ENCODE data around the gene KLF15.
A peak's percentile ranks its signal among the peaks of the same experiment; 100 is the strongest.

The KLF15 gene

GRCh38 chr3:126357295-126358037 is at the start of gene KLF15:
Gene KLF15 (minus strand): TSS chr3:126357408. CDS start chr3:126352922, 4,486 bp downstream.
- peak; percentile 15 for DNase-seq (ENCODE audit: low read depth)

- DNase-seq (ENCODE audit: low read depth), result no peak
Measured at GRCh38 chr3:126406389-126407296, 49.4 kb upstream of the KLF15 start.

DNA sequence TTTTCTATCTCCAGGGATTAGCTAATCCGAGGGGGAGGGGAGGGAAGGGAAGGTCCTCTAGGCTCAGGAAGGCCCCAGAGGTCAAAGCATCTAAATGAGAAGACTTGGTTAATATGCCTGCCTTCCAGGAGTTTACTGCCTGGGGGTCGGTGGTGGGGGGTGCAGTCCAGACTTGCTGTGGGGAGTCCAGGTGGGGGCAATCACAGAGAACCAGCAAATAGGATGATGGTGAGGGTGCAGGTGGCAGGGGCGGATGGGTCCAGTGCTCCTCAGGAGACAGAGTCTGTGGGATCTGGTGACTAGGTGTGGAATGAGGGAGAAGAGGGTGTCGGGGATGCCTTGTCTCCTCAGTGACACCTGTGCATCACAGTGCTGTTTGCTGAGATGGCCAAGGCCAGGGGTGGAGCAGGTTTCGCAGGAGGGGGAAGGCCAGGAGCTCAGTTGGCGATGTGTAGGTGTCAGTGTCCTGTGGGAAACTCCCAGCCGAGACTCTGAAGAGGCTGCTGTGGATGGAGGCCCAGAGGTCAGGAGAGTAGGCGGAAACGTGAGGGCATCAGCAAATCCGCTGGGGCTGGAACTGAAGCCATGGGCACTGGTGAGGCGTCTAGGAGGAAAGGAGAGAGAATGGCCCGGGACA is 45.6 kb upstream of the KLF15 start:
- no peak for DNase-seq (ENCODE audit: low read depth)

GRCh38 chr3:126402178-126402577 is 45.0 kb upstream of the KLF15 start:
- DNase-seq (ENCODE audit: low read depth), result no peak

DNA sequence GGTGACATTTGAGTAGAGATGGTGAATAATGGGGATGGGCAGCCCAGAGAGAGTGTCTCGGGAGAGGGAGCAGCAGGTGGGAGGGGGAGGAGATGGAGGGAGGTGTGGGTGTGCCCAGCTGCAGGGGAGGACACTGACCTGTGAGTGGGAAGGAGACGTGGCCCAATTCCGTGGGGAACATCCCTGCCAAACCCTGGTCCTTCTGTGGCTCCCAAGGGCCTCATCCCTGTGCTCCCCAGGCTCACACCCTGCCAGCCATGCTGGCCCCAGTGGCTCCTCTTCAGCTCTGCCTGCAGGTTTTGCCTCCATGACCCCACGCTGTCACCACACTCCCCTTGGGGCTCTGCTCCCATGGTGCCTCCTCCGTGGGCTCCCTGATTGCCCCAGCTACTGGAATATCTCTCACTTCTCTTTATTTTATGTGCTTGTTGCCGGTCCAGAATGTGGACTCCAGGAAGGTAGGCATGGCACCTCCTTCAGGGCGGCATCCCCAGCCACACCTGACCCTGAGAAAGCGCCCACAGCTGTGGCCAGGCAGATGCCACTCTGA is 44.5 kb upstream of the KLF15 start:
- DNase-seq (ENCODE audit: low read depth), result no peak

- DNase-seq (ENCODE audit: low read depth), result no peak
Measured at GRCh38 chr3:126399756-126400155, 42.5 kb upstream of the KLF15 start.

DNA sequence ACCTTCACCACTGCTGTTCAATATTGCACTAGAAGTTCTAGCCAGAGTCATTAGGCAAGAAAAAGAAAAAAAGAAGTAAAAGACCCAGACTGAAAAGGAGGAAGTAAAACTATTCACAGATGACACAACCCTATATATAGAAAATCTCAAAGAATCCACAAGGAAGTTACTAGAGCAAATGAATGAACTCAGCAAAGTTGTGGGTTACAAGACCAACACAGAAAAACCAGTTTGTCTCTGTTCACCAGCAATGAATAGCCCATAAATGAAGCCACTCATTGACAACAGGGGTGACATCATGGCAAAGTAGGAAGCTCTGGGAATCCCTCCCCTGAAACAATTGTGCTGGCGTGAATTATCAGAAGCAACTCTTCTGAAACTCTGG is 42.1 kb upstream of the KLF15 start:
- no peak for DNase-seq (ENCODE audit: low read depth)

DNA sequence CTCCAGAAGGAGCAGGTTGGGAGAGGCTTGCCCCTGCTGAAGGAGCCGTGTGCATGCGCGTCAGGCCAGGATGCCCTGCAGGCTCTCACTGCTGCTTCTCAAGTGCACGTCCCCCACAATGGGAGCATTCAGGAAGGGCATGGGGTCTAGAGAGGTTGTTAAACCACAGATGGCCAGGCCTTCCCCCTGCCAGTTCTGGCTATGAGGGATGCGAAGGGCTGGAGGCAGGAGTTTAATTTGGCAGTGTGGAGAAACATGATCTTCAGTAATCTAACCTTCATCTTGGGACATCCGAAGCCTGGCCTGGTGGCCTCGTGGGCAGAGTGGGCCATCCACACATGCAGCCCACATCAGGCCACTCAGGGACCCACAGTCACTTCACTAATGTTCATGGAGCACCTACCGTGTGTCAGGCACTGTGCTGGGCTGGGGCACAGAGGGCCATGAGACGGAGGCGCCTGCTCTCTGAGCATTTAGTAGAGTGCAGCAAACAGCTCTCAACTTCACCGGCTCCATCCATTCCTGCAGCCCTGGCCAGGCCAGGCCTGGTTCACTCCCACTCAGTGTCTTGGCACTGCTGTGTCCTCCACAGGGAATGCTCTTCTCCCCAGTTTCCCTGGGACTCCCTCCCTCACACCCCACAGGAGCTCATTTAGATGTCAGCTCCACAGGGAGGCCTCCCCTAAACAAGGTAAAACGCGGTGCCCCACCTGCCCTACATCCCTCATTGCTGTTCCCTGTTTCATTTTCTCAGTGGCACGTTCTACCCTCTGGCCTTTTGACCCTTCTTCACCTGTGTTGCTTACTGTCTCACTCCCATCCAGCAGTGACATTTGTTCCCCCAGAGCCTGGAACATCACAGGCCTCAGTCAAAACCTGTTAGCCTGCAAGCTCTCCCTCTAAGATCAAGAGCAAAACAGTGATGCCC is 41.5 kb upstream of the KLF15 start:
- DNase-seq (ENCODE audit: low read depth), result no peak

- no peak for DNase-seq (ENCODE audit: low read depth)
Measured at GRCh38 chr3:126397610-126398422, 40.6 kb upstream of the KLF15 start.

DNA sequence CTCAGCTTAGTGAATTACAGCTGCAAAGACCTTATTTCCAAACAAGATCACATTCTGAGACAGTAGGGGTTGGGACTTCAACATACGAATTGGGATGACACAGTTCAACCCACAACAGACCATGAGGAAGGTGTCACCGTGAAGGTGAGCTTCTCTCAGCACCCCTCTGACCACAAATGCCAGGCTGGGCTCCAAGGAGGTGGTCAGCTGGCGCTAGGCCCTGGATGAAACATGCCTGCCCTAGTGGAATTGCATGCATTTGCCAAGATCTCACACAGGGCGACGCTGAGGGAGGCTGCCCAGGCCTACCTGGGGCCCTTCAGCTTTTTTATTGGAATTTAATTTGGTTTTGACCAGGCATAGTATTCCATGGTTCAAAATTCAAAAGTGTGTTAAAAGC is 39.3 kb upstream of the KLF15 start:
- no peak for DNase-seq (ENCODE audit: low read depth)

DNA sequence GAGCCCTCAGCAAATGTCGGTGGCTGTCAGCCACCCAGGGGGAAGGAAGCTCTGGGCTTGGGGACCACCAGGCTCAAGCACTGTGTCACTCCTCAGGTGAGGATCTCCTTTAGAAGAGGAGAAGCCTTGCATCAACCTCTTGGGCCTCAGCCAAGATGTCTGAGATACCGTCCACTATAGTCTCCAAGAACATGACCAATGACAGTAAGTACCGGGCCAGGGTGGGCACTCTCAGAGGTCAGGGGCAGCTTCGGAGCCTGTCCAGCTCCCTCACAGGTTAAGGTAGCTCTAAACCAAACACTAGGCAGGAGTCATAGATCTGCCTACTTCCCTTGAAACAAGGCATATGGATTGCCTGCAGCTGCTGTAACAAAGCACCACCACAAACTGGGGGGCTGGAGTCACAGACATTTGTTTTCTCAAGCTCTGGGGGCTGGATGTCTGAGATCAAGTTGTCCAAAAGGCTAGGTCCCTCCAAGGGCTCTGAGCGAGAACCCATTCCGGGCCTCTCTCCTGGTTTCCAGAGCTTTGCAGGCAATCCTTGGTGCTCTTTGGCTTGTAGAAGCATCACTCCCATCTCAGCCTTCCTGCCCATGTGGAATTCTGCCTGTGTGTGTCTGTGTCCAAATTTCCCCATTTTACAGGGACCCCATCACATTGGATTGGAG is 38.8 kb upstream of the KLF15 start:
- no peak for DNase-seq (ENCODE audit: low read depth)

GRCh38 chr3:126394977-126395321 is 37.7 kb upstream of the KLF15 start:
- DNase-seq (ENCODE audit: low read depth), result no peak

DNA sequence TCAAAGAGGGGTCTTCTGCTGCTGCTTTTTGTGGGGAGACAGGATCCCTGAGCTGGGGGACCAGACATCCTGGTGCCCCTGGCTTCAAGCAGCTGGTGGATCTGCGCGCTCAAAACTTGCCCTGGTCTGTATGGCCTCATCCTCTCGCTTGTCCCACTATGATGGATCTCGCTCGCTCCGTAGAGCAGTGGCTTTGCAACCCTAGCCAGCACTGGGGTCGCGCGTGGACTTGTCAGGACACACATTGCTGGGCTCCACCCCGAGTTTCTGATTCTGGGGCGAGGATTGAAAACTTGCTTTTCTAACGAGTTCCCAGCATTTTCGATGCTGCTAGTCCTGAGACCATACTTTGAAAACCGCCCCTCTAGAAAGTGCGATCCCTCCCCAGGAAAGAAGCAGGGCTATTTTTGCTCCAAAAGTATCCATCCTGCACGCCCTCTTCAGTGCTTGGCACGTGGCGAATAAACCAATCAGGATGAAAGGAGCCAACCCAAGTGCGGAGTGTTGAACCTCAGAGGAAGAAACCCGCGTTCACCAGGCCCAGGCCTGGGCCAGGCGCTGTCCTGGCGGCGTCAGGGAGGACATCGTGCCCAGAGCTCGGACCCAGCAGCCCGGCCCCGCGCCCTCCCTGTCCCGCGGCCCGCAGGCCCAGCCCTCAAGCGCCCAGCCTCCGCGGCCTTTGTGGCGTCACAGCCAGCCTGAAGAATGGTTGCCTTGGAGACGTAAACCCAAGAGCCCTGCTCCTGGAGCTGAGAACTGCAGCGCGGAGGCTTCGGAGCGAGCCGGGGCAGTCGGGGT is 37.2 kb upstream of the KLF15 start, which contains the start of gene CFAP100:
Gene CFAP100 (plus strand): TSS at position 731 of the 798 bp plus-strand sequence. CDS start 1,092 bp downstream, outside the sequence.
- DNase-seq (ENCODE audit: low read depth), result no peak

DNA sequence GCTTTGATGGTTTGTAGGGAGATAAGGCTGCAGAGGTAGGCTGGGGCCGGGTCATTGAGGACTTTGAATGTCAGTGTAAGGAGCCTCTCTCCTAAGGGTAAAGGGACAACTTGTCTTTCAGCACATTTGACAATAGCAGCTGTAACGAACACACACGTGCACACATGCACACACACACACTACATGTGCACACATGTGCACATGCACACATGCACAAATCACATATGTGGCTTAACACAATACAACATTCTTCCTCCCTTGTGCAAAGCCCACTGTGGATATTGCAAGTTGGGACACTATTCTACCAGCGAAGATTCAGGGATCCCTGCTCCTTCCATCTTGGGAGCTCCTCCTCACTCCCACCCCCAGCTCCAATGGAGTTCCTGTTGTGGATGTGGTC is 36.4 kb upstream of the KLF15 start:
- DNase-seq (ENCODE audit: low read depth), result no peak

GRCh38 chr3:126392246-126392645 is 35.0 kb upstream of the KLF15 start:
- no peak for DNase-seq (ENCODE audit: low read depth)

GRCh38 chr3:126391631-126392030 is 34.4 kb upstream of the KLF15 start:
- DNase-seq (ENCODE audit: low read depth), result no peak

- no peak for DNase-seq (ENCODE audit: low read depth)
Measured at GRCh38 chr3:126390751-126391150, 33.5 kb upstream of the KLF15 start.

GRCh38 chr3:126390201-126390600 is 33.0 kb upstream of the KLF15 start:
- DNase-seq (ENCODE audit: low read depth), result no peak

DNA sequence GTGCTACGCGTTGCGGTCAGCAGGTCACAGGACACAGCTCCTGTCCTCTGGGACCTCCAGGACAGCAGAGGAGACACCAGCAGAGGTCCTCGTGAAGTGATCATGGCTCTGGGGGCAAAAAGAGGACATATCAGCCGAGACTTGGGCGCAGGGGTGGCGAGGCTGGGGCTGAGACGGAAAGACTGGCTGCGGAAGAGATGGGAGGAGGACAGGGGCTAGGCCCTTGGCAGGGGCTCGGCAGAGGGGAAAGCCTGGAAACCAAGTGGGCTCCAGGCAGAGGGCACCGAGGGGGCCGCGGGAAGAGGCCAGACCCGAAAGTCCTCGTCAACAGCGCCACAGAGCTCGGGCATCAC is 32.6 kb upstream of the KLF15 start:
- DNase-seq (ENCODE audit: low read depth), result no peak
